Astrocyte (in vitro differentiated cells and primary cell): ENCODE data around the gene LTBP2. TPM values are rescaled to one million over a fixed set of nuclear protein-coding genes. Genes with fewer than 3 reads are reported as not detected.
A peak's percentile ranks its signal among the peaks of the same experiment; 100 is the strongest.

Experiments used
- DNase-seq: peaks from one replicate; pipeline ENCODE4 v3.0.0-alpha.2; 2010; ENCODE audit warnings: low read depth
- FAIRE-seq: peaks from 2 replicates; lab custom pipeline; 2011; peaks lifted over from hg19 to GRCh38; lab: Jason Lieb, UNC
- H2AFZ ChIP-seq: 2 replicates; pipeline ENCODE4 v1.6.0; 2012; ENCODE audit warnings: low read depth, low read length, inconsistent platforms
- H3K27ac ChIP-seq: 2 replicates; pipeline ENCODE4 v1.5.1; 2011; ENCODE audit warnings: low read depth, low read length, inconsistent platforms
- H3K27me3 ChIP-seq: 2 replicates; pipeline ENCODE4 v1.6.0; 2011; ENCODE audit warnings: low read length, inconsistent platforms; ENCODE audit not compliant: insufficient read depth
- H3K36me3 ChIP-seq: 2 replicates; pipeline ENCODE4 v1.5.1; 2011; ENCODE audit warnings: low read length, inconsistent platforms; ENCODE audit not compliant: insufficient read depth
- H3K4me1 ChIP-seq: 2 replicates; pipeline ENCODE4 v1.5.1; 2011; ENCODE audit warnings: low read length, inconsistent platforms; ENCODE audit not compliant: insufficient read depth
- H3K4me2 ChIP-seq: 2 replicates; pipeline ENCODE4 v1.6.0; 2012; ENCODE audit warnings: low read length, inconsistent platforms
- H3K4me3 ChIP-seq: 2 replicates; pipeline ENCODE4 v1.5.1; 2011; ENCODE audit warnings: low read depth, mild to moderate bottlenecking, low read length, inconsistent platforms; ENCODE audit not compliant: insufficient read depth
- H3K79me2 ChIP-seq: 2 replicates; pipeline ENCODE4 v1.6.0; 2012; ENCODE audit warnings: mild to moderate bottlenecking, low read length, inconsistent platforms; ENCODE audit not compliant: insufficient read depth
- H3K9ac ChIP-seq: 2 replicates; pipeline ENCODE4 v1.6.0; 2012; ENCODE audit warnings: mild to moderate bottlenecking, low read length, inconsistent platforms
- H3K9me3 ChIP-seq: 2 replicates; pipeline ENCODE4 v1.5.1; 2012; ENCODE audit warnings: low read depth, mild to moderate bottlenecking, low read length, inconsistent platforms; ENCODE audit not compliant: insufficient read depth
- H4K20me1 ChIP-seq: 2 replicates; pipeline ENCODE4 v1.6.0; 2012; ENCODE audit warnings: low read length, inconsistent platforms; ENCODE audit not compliant: insufficient read depth
- H3K27ac Mint-ChIP-seq: one replicate; pipeline ENCODE4 v1.8.0; 2021; ENCODE audit warnings: mild to moderate bottlenecking, mixed read lengths; ENCODE audit not compliant: unreplicated experiment
- H3K27me3 Mint-ChIP-seq: one replicate; pipeline ENCODE4 v1.8.0; 2021; ENCODE audit warnings: low read depth, mixed read lengths; ENCODE audit not compliant: unreplicated experiment
- H3K36me3 Mint-ChIP-seq: one replicate; pipeline ENCODE4 v1.8.0; 2021; ENCODE audit warnings: low read depth, mixed read lengths; ENCODE audit not compliant: unreplicated experiment
- H3K4me1 Mint-ChIP-seq: one replicate; pipeline ENCODE4 v1.8.0; 2021; ENCODE audit warnings: low read depth, mixed read lengths; ENCODE audit not compliant: unreplicated experiment
- H3K4me3 Mint-ChIP-seq: one replicate; pipeline ENCODE4 v1.8.0; 2021; ENCODE audit warnings: mild to moderate bottlenecking, moderate library complexity, mixed read lengths; ENCODE audit not compliant: unreplicated experiment
- H3K9me3 Mint-ChIP-seq: one replicate; pipeline ENCODE4 v1.8.0; 2021; ENCODE audit warnings: mild to moderate bottlenecking, mixed read lengths; ENCODE audit not compliant: unreplicated experiment
- CTCF ChIP-seq: IDR thresholded peaks from 2 replicates; pipeline ENCODE4 v1.5.1; 2011; ENCODE audit warnings: low read depth, mild to moderate bottlenecking, inconsistent platforms, low read length, moderate library complexity; ENCODE audit not compliant: insufficient read depth
- EZH2 ChIP-seq: IDR thresholded peaks from 2 replicates; pipeline ENCODE4 v1.6.1; 2012; ENCODE audit warnings: mild to moderate bottlenecking, low read length, inconsistent platforms; ENCODE audit not compliant: insufficient read depth
- total RNA-seq: library from RNA; stranded (reverse); gene quantifications from 2 replicates; pipeline ENCODE4 v1.2.1, GENCODE V29; 2021

The LTBP2 gene
- total RNA-seq, 1 donor from 2014 or later = 162 TPM

GRCh38 chr14:74478996-74479635, 132.9 kb downstream of the LTBP2 start:
- no peak overlapping the region for H2AFZ ChIP-seq
- H3K4me1 Mint-ChIP-seq = peaks cover 19% of the 10 kb centered on the region
- H3K4me3 Mint-ChIP-seq = no peak overlapping the region
- no peak overlapping the region for H3K27ac ChIP-seq
- no peaks in the 10 kb centered on the region for H3K9me3 Mint-ChIP-seq
- no peak for TF ChIP-seq EZH2
- peak; percentile 84 for TF ChIP-seq CTCF
- no peak overlapping the region for H3K9ac ChIP-seq
- H3K27me3 ChIP-seq = no peaks in the 10 kb centered on the region
- DNase-seq (no peak), FAIRE-seq (peak; percentile 47)
- H3K4me1 ChIP-seq = peaks cover 9% of the 10 kb centered on the region
- no peaks in the 10 kb centered on the region for H3K9me3 ChIP-seq
- no peaks in the 10 kb centered on the region for H3K27me3 Mint-ChIP-seq
- H3K4me3 ChIP-seq = no peak overlapping the region
- no peaks in the 10 kb centered on the region for H3K79me2 ChIP-seq
- no peaks in the 10 kb centered on the region for H4K20me1 ChIP-seq
- peaks cover 7% of the 10 kb centered on the region for H3K36me3 Mint-ChIP-seq
- H3K27ac Mint-ChIP-seq = no peak overlapping the region
- no peak overlapping the region for H3K4me2 ChIP-seq
- peaks cover 15% of the 10 kb centered on the region for H3K36me3 ChIP-seq

- no peak overlapping the region for H3K27ac Mint-ChIP-seq
- H3K9me3 Mint-ChIP-seq = no peaks in the 10 kb centered on the region
- H3K27ac ChIP-seq = no peak overlapping the region
- H3K4me1 ChIP-seq = peaks cover 9% of the 10 kb centered on the region
- H3K4me3 ChIP-seq = no peak overlapping the region
- no peak overlapping the region for H2AFZ ChIP-seq
- H3K79me2 ChIP-seq = no peaks in the 10 kb centered on the region
- TF ChIP-seq EZH2 (no peak), CTCF (no peak)
- H4K20me1 ChIP-seq = no peaks in the 10 kb centered on the region
- no peaks in the 10 kb centered on the region for H3K9me3 ChIP-seq
- no peak overlapping the region for H3K4me3 Mint-ChIP-seq
- H3K27me3 ChIP-seq = no peaks in the 10 kb centered on the region
- DNase-seq (no peak), FAIRE-seq (no peak)
- no peak overlapping the region for H3K9ac ChIP-seq
- peaks cover 11% of the 10 kb centered on the region for H3K36me3 Mint-ChIP-seq
- H3K4me2 ChIP-seq = no peak overlapping the region
- H3K4me1 Mint-ChIP-seq = peaks cover 19% of the 10 kb centered on the region
- H3K27me3 Mint-ChIP-seq = no peaks in the 10 kb centered on the region
- peaks cover 7% of the 10 kb centered on the region for H3K36me3 ChIP-seq
Observed at GRCh38 chr14:74476607-74477006, 135.4 kb downstream of the LTBP2 start.

GRCh38 chr14:74476107-74476506, 135.9 kb downstream of the LTBP2 start:
- H3K4me3 Mint-ChIP-seq = no peak overlapping the region
- Histone ChIP-seq H4K20me1 (no peaks in the 10 kb centered on the region), H3K27ac (no peak overlapping the region), H3K4me1 (peaks cover 9% of the 10 kb centered on the region), H3K4me3 (no peak overlapping the region), H3K36me3 (peaks cover 2% of the 10 kb centered on the region), H3K27me3 (no peaks in the 10 kb centered on the region), H3K4me2 (peak overlapping the region; percentile 3), H3K9ac (peak overlapping the region; percentile 31), H3K79me2 (no peaks in the 10 kb centered on the region), H3K9me3 (no peaks in the 10 kb centered on the region), H2AFZ (no peak overlapping the region)
- H3K36me3 Mint-ChIP-seq = peaks cover 8% of the 10 kb centered on the region
- TF ChIP-seq EZH2 (no peak), CTCF (no peak)
- peak overlapping the region; percentile 7 for H3K27ac Mint-ChIP-seq
- peaks cover 19% of the 10 kb centered on the region for H3K4me1 Mint-ChIP-seq
- FAIRE-seq = no peak
- peaks cover under 1% of the 10 kb centered on the region for H3K27me3 Mint-ChIP-seq
- no peak for DNase-seq
- H3K9me3 Mint-ChIP-seq = no peaks in the 10 kb centered on the region
